HepG2 (cell line): ENCODE measurements around the gene SCFD2. TPM values are rescaled to one million over a fixed set of nuclear protein-coding genes. Genes with fewer than 3 reads are reported as not detected.

Experiments
- ATAC-seq: fragments of 200-7000 bp; cut with Tn5 transposase; 3 replicates; pipeline ENCODE4 v1.9.1; 2020; ENCODE audit warnings: mild to moderate bottlenecking, moderate library complexity
- BruUV-seq: library from RNA; stranded (reverse); fragments of 400-500 nt; replicated peaks from 2 replicates; lab custom pipeline; 2021; lab: Mats Ljungman, UMichigan
- CTCF ChIA-PET: fragments of 300-600 bp; formaldehyde crosslinking; extraction: SDS; loops from one replicate; lab custom pipeline; 2021; ENCODE audit warnings: low total read pairs, inconsistent platforms, low intra/inter-chr PET ratio; lab: Yijun Ruan, JAX
- POLR2A ChIA-PET: fragments of 350-600 bp; sonication (Branson Sonifier 250); formaldehyde crosslinking; loops from one replicate; lab custom pipeline; 2020; ENCODE audit warnings: antibody characterized with exemption, inconsistent platforms; lab: Yijun Ruan, JAX
- DNase-seq: peaks from one replicate; pipeline ENCODE4 v3.0.0-alpha.2; 2015; ENCODE audit warnings: low spot score
- FAIRE-seq: peaks from 3 replicates; lab custom pipeline; 2011; peaks lifted over from hg19 to GRCh38; lab: Jason Lieb, UNC
- H2AFZ ChIP-seq: one replicate; pipeline ENCODE4 v1.6.1; 2011; ENCODE audit warnings: low read length, inconsistent platforms
- H3K27ac ChIP-seq: fragments of 300-600 bp; 3 replicates; pipeline ENCODE4 v1.8.0; 2011; ENCODE audit warnings: mixed run types, mild to moderate bottlenecking, mixed read lengths, low read length, inconsistent platforms; ENCODE audit not compliant: insufficient read depth; ENCODE audit errors: extremely low read length
- H3K27me3 ChIP-seq, 2 experiments: fragments of 200-600 bp in 1 of 2; 2 replicates in 1 of 2; 3 replicates in 1 of 2; pipeline versions ENCODE4 v1.6.0 to v1.8.0; 2011; ENCODE audit warnings: low read length in 2 of 2, mild to moderate bottlenecking in 2 of 2, moderate library complexity in 2 of 2, inconsistent platforms in 1 of 2; ENCODE audit not compliant: insufficient read depth in 2 of 2, control insufficient read depth in 1 of 2
- H3K36me3 ChIP-seq, 2 experiments: fragments of 200-600 bp in 1 of 2; replicated peaks in 1 of 2; 2 replicates in 1 of 2; 3 replicates in 1 of 2; pipeline versions ENCODE4 v1.5.1 to v1.8.0; 2011; ENCODE audit warnings: low read length in 2 of 2, inconsistent platforms in 1 of 2; ENCODE audit not compliant: insufficient read depth in 2 of 2, control insufficient read depth in 1 of 2
- H3K4me1 ChIP-seq: 2 replicates; pipeline ENCODE4 v1.5.1; 2012; ENCODE audit warnings: low read length, inconsistent platforms; ENCODE audit not compliant: insufficient read depth
- H3K4me2 ChIP-seq: 2 replicates; pipeline ENCODE4 v1.6.0; 2011; ENCODE audit warnings: low read depth, low read length, inconsistent platforms
- H3K4me3 ChIP-seq, 3 experiments: fragments of 200-600 bp in 1 of 3; sonication (generic), shearing (Covaris generic) in 1 of 3; replicated peaks in 1 of 3; 2 replicates each; pipeline ENCODE4 v1.5.1; 2011 to 2016; ENCODE audit warnings: low read length in 3 of 3, inconsistent platforms in 2 of 3, low read depth in 2 of 3, mild to moderate bottlenecking in 2 of 3, control low read depth in 1 of 3, mixed read lengths in 1 of 3; ENCODE audit not compliant: insufficient read depth in 1 of 3
- H3K79me2 ChIP-seq: one replicate; pipeline ENCODE4 v1.6.1; 2011; ENCODE audit warnings: low read length, inconsistent platforms; ENCODE audit not compliant: insufficient read depth
- H3K9ac ChIP-seq: 2 replicates; pipeline ENCODE4 v1.6.0; 2011; ENCODE audit warnings: mild to moderate bottlenecking, low read depth, low read length, inconsistent platforms; ENCODE audit not compliant: insufficient read depth
- H3K9me3 ChIP-seq: 2 replicates; pipeline ENCODE4 v1.5.1; 2012; ENCODE audit warnings: mild to moderate bottlenecking, low read length
- H4K20me1 ChIP-seq: 2 replicates; pipeline ENCODE4 v1.6.0; 2011; ENCODE audit warnings: inconsistent platforms, mild to moderate bottlenecking, low read length, moderate library complexity; ENCODE audit not compliant: insufficient read depth
- CAMTA2 ChIP-seq: sonication (generic); formaldehyde crosslinking; IDR thresholded peaks from 2 replicates; pipeline ENCODE4 v1.4.0; 2020; ENCODE audit warnings: mild to moderate bottlenecking, missing genetic modification reagents, borderline replicate concordance
- MAF1 ChIP-seq: sonication (generic); formaldehyde crosslinking; IDR thresholded peaks from 2 replicates; pipeline ENCODE4 v1.5.0; 2020; ENCODE audit warnings: missing genetic modification reagents, borderline replicate concordance
- SALL1 ChIP-seq: sonication (generic); formaldehyde crosslinking; IDR thresholded peaks from 2 replicates; pipeline ENCODE4 v1.8.0; 2022; ENCODE audit warnings: mild to moderate bottlenecking, missing genetic modification reagents
- ZBTB1 ChIP-seq: sonication (generic); formaldehyde crosslinking; IDR thresholded peaks from 2 replicates; pipeline ENCODE4 v1.4.0; 2020; ENCODE audit warnings: missing genetic modification reagents, borderline replicate concordance
- ZNF737 ChIP-seq: sonication (generic); formaldehyde crosslinking; IDR thresholded peaks from 2 replicates; pipeline ENCODE4 v1.5.0; 2020; ENCODE audit warnings: missing genetic modification reagents, mild to moderate bottlenecking, borderline replicate concordance
- ZNF839 ChIP-seq: sonication (generic); formaldehyde crosslinking; IDR thresholded peaks from 2 replicates; pipeline ENCODE4 v1.4.0; 2020; ENCODE audit warnings: missing genetic modification reagents, mild to moderate bottlenecking, borderline replicate concordance
- WGBS: methylation state at CpG from one replicate; pipeline ENCODE4 v1.1.6; 2017; ENCODE audit warnings: low lambda C conversion rate; 5-methylcytosine and 5-hydroxymethylcytosine counted together
- in situ Hi-C: cut with HindIII; loops from 2 replicates; pipeline ENCODE4 v1.10.0; 2017; ENCODE audit warnings: low pct_unique_long_range_greater_than_20kb; ENCODE audit not compliant: extremely low pct_ligation_motif_present
- intact Hi-C: fragments of 100-400 bp; cut with micrococcal nuclease; formaldehyde crosslinking; loops from one replicate; pipeline ENCODE4 v1.10.0; 2022; ENCODE audit not compliant: unreplicated experiment
- polyA plus RNA-seq, 8 experiments: library from polyadenylated mRNA; depleted of rRNA in 3 of 8; stranded (reverse) in 7 of 8; unstranded in 1 of 8; fragments of >200 nt; fragmentation: Illumina TruSeq in 4 of 8; extraction: Trizol in 4 of 8; gene quantifications; 2 replicates each; pipeline versions ENCODE4 v1.2.1 to v1.2.3, GENCODE V29; 2011 to 2016; ENCODE audit warnings: low read depth in 4 of 8, missing spikeins in 1 of 8, mixed read lengths in 1 of 8; ENCODE audit not compliant: insufficient read depth in 1 of 8
- total RNA-seq, 5 experiments: library from RNA; depleted of rRNA; stranded (reverse); fragments of >200 nt; fragmentation: Illumina TruSeq; extraction: Trizol; gene quantifications; 2 replicates each; pipeline ENCODE4 v1.2.3, GENCODE V29; 2016; ENCODE audit warnings: low read depth in 1 of 5
- TF ChIP-seq, protein P1 (sequence below): sonication (generic); formaldehyde crosslinking; IDR thresholded peaks from 2 replicates; pipeline ENCODE4 v1.5.0; 2020; ENCODE audit warnings: mild to moderate bottlenecking, missing genetic modification reagents

SCFD2 gene
- total and polyA plus RNA-seq, 2 of the 13 experiments (the other 11 are each of a cell fraction or from before 2014, with no cell fraction given), result 4.6 to 15.6 TPM

DNA sequence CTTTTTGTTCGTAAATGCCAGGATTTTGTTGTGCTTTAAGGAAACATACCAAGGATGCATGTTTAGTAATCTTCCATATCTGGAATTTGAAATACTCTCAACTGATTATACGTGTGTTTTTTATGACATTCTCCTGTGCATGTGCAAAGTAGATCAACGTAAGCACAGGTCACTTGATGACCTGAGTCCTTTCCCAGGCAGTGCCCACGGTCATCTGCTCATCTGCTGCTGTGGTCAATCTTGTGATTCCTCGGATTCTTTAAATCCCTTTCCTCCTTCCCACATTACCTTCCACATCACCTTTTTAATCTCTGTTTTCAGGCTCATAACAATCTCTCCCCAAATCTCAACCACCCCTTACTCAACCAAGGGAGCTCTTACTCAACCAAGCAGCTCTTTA is 399.7 kb downstream of the SCFD2 start:
- H3K9me3 ChIP-seq, result no peaks in the 10 kb centered on the region
- BruUV-seq, result no TSS peak
- TF ChIP-seq ZNF737, result no peak
- no peak for TF ChIP-seq MAF1 (CRISPR knock-in tag)
- in situ Hi-C loops, result no loop called here
- no peaks in the 10 kb centered on the region for H3K27me3 ChIP-seq
- intact Hi-C loops, result no loop called here
- 91% methylated on average over 5 of the region's 5 CpGs for WGBS
- no peak overlapping the region for H3K9ac ChIP-seq
- no peaks in the 10 kb centered on the region for H3K79me2 ChIP-seq
- DNase-seq (no peak), ATAC-seq (no peak), FAIRE-seq (no peak)
- H4K20me1 ChIP-seq, result no peaks in the 10 kb centered on the region
- H3K27ac ChIP-seq, result no peak overlapping the region
- H3K36me3 ChIP-seq, result no peaks in the 10 kb centered on the region
- no peaks in the 10 kb centered on the region for H3K4me1 ChIP-seq
- ChIA-PET CTCF (no interaction called here), POLR2A (no interaction called here)
- no peak overlapping the region for H2AFZ ChIP-seq
- H3K4me2 ChIP-seq, result no peak overlapping the region
- H3K4me3 ChIP-seq, result no peak overlapping the region

- FAIRE-seq, result no peak
- CTCF ChIA-PET, result no interaction called here
- Histone ChIP-seq H3K9me3 (no peaks in the 10 kb centered on the region), H3K4me1 (no peaks in the 10 kb centered on the region), H3K36me3 (no peaks in the 10 kb centered on the region), H3K27me3 (no peaks in the 10 kb centered on the region), H4K20me1 (no peaks in the 10 kb centered on the region), H3K4me3 (no peak overlapping the region), H2AFZ (no peak overlapping the region), H3K79me2 (no peaks in the 10 kb centered on the region), H3K4me2 (no peak overlapping the region), H3K9ac (no peak overlapping the region), H3K27ac (no peak overlapping the region)
- TF ChIP-seq ZBTB1 (CRISPR knock-in tag), result no peak
- TF ChIP-seq, protein P1, sequence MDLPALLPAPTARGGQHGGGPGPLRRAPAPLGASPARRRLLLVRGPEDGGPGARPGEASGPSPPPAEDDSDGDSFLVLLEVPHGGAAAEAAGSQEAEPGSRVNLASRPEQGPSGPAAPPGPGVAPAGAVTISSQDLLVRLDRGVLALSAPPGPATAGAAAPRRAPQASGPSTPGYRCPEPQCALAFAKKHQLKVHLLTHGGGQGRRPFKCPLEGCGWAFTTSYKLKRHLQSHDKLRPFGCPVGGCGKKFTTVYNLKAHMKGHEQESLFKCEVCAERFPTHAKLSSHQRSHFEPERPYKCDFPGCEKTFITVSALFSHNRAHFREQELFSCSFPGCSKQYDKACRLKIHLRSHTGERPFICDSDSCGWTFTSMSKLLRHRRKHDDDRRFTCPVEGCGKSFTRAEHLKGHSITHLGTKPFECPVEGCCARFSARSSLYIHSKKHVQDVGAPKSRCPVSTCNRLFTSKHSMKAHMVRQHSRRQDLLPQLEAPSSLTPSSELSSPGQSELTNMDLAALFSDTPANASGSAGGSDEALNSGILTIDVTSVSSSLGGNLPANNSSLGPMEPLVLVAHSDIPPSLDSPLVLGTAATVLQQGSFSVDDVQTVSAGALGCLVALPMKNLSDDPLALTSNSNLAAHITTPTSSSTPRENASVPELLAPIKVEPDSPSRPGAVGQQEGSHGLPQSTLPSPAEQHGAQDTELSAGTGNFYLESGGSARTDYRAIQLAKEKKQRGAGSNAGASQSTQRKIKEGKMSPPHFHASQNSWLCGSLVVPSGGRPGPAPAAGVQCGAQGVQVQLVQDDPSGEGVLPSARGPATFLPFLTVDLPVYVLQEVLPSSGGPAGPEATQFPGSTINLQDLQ (CRISPR knock-in tag), result no peak
- no peak for TF ChIP-seq ZNF839
- TF ChIP-seq CAMTA2 (CRISPR knock-in tag), result no peak
- no peak for TF ChIP-seq SALL1
- no peak for ATAC-seq
- no TSS peak for BruUV-seq
- POLR2A ChIA-PET, result no interaction called here
- 98% methylated on average over 4 of the region's 4 CpGs for WGBS
- DNase-seq, result no peak
- intact Hi-C loops (no loop called here), in situ Hi-C loops (no loop called here)
Observed at GRCh38 chr4:52964561-52965101, 401.2 kb downstream of the SCFD2 start.
